Measurements from ENCODE around the gene FOXN3.

- no peak for TF ChIP-seq POLR2A (IDR thresholded peaks at IDR 0.05; ENCODE audit: low read depth, low read length)
- TF ChIP-seq POLR2AphosphoS5 (IDR thresholded peaks at IDR 0.05; ENCODE audit: low read depth, low read length): no peak
Observed at GRCh38 chr14:89409961-89410360, 7.1 kb downstream of the FOXN3 start.

All from GM12892 (cell line).